C4-2B (cell line): ENCODE measurements around the gene WIZ.

ENCODE experiments used
- CTCF ChIP-seq: fragments of 450-650 bp; conservative IDR thresholded peaks from 2 replicates; pipeline ENCODE4 v1.5.1; 2017; ENCODE audit warnings: mild to moderate bottlenecking
- ZFX ChIP-seq: fragments of 450-650 bp; IDR thresholded peaks from 2 replicates; pipeline ENCODE4 v1.6.1; 2017

- no peak for TF ChIP-seq CTCF
- no peak for TF ChIP-seq ZFX
Measured at GRCh38 chr19:15396436-15396835, 53.3 kb downstream of the WIZ start.
